Posterior cingulate gyrus (tissue), 11 donors: Measurements from ENCODE around the gene NHLRC2.

ENCODE experiments used
- DNase-seq, 10 donors: peaks; one replicate each; pipeline versions ENCODE4 v3.0.0 to v3.0.0-alpha.2; 2020 to 2021; ENCODE audit warnings: mixed read lengths in 3 of 10
- intact Hi-C: fragments of 100-400 bp; cut with DNase I; formaldehyde crosslinking; loops from one replicate; pipeline ENCODE4 v1.15.1; 2023

NHLRC2 gene

GRCh38 chr10:113961182-113962031 lies 106.9 kb downstream of the NHLRC2 start:
- DNase-seq: no peak
- intact Hi-C loops: no loop called here

GRCh38 chr10:113965077-113965476 lies 110.6 kb downstream of the NHLRC2 start:
- DNase-seq: no peak
- intact Hi-C loops: no loop called here

- DNase-seq: no peak
- intact Hi-C loops: no loop called here
Observed at GRCh38 chr10:113965683-113966082, 111.2 kb downstream of the NHLRC2 start.
